HG02981 (cell line): ENCODE measurements around the gene RGS21.
A peak's percentile ranks its signal among the peaks of the same experiment; 100 is the strongest.
"Not testable (repeated sequence)": the region's sequence is repeated elsewhere in the genome, so short reads cannot be mapped to it uniquely, and the experiment has no call there.

ENCODE experiments used
- ATAC-seq: cut with Tn5 transposase; IDR thresholded peaks from one replicate; pipeline ENCODE4 v1.9.1; 2021; ENCODE audit warnings: mild to moderate bottlenecking, moderate library complexity; ENCODE audit not compliant: unreplicated experiment

Gene RGS21, protein sequence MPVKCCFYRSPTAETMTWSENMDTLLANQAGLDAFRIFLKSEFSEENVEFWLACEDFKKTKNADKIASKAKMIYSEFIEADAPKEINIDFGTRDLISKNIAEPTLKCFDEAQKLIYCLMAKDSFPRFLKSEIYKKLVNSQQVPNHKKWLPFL

DNA sequence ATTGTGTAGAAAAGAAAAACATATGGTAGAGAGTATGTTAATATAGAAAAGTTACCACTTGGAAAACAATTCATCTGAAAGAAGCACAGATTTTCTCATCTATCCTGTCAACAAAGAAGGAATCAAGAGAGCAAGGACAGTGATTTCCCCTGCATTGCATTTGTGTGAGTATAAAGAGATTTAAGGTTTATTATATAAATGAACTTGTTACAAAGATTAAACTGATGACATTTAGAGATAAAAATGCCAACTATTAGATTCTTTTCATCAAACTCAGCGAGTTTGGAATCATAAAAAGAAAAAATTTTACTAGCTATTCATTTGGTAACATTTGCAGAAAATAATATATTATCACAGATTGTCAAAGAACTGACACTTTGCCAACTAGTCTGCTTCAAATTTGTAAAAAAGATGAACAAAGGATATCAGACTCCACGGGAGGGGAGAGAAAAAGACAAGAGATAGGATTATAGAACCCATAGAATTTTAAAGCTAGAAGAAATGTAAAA, at the start of gene RGS21:
RGS21 (plus strand) TSS at position 51 of the 509 bp plus-strand sequence. CDS start 26,045 bp downstream, outside the sequence.
- no peak for ATAC-seq

- ATAC-seq: no peak
Observed at GRCh38 chr1:192268468-192269052, 48.2 kb upstream of the RGS21 start.

DNA sequence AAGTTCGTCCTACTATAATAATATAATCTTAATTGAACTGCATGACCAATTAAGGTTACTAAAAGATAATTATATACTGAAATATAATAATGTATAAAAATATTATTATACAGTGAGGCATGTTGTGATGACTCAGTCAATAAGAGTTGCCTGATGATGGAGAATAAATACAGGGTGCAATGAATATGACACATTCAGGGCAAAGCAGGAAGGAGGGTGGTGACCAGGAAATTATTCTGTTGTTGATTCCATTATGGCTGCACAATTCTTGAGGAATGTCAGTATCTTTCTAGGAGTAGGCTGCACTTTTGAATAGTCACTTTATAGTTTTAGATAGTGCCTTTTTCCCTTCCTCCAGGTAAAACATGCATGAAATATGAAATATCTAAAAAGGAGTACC, 46.4 kb upstream of the RGS21 start:
- no peak for ATAC-seq

GRCh38 chr1:192272732-192273131, 44.1 kb upstream of the RGS21 start:
- ATAC-seq: no peak

DNA sequence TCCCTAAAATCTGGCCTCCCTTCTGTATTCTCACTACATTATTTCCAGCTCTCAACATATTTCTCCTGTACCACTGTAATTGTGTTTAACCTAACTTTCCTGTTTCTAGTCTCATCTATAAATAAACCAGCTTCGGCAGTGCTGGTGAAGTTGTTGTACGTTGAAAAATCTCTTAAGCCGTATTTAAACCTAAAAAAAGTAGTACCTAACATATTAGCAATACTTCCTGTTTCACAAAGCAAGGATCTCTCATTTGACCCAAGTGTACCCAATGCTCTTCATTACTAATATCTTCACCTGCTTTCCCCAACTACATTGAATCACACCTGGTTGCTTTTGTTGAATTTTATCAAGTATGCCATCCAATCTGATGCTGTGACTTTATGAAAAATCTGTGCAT, 42.2 kb upstream of the RGS21 start:
- ATAC-seq: no peak

- ATAC-seq: no peak
Observed at GRCh38 chr1:192277635-192278034, 39.2 kb upstream of the RGS21 start.

- ATAC-seq: no peak
Observed at GRCh38 chr1:192284927-192285326, 31.9 kb upstream of the RGS21 start.

GRCh38 chr1:192303029-192303428, 13.8 kb upstream of the RGS21 start:
- ATAC-seq: no peak

- ATAC-seq: not testable (repeated sequence)
Observed at GRCh38 chr1:192308314-192308713, 8.5 kb upstream of the RGS21 start.

- no peak for ATAC-seq
Observed at GRCh38 chr1:192311281-192311680, 5.5 kb upstream of the RGS21 start.

GRCh38 chr1:192327997-192328396, 11.2 kb downstream of the RGS21 start:
- ATAC-seq: no peak

GRCh38 chr1:192342842-192343241, 26.1 kb downstream of the RGS21 start:
- ATAC-seq: no peak

- ATAC-seq: no peak
Observed at GRCh38 chr1:192343344-192343743, 26.6 kb downstream of the RGS21 start.

GRCh38 chr1:192349314-192349713, 32.5 kb downstream of the RGS21 start:
- ATAC-seq: no peak

DNA sequence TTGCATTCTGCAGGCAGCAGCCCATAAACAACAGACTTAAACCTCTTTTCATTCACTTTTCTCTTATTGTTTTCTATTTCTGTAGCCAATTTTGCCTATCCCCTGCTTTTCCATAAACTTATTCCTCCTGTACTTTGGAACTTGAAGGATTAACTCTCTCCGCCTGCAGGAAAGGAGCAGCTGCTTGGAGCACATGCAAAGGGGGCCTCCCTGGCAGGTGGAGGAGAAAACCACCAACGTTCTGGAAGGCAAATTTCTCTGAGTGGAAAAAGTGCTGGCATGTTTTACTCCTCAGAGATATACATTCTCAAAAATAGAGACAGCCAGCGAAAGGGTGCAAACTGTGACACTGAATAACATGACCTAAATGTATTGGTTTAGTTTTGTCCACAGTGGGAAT, 33.6 kb downstream of the RGS21 start:
- ATAC-seq: no peak

DNA sequence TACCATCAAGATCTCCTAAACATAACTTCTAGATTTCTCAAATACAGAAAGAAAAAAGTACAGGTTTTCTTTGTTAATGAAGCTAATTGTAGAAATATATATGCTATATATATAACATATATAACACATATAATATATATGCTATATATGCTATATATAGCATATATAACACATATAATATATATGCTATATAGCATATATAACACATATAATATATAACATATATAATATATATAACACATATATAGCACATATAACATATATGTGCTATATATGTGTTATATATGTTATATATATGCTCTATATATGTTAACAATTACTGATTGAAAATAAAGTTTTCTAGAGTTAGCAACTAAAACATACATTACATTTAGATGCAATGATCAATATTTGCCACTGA, 34.8 kb downstream of the RGS21 start:
- ATAC-seq: no peak

DNA sequence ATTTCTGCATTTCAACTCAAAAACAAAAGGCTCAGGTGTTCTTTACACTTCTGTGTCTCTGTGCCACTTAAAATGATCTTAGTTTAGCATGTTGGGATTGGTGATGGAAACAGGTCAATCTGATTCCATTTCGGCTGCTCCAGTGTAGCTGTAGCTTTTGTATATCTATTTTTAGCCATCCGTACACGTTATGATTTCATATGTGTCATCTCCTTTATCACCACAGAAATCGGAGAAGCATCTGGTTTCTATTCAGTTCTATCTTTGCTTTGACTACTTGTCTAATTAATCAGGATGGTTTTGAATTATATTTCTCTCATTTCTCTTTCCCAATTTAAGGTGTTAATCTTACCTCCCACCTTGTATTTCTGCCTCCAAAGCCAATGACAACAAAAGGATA, 41.1 kb downstream of the RGS21 start:
- no peak for ATAC-seq

DNA sequence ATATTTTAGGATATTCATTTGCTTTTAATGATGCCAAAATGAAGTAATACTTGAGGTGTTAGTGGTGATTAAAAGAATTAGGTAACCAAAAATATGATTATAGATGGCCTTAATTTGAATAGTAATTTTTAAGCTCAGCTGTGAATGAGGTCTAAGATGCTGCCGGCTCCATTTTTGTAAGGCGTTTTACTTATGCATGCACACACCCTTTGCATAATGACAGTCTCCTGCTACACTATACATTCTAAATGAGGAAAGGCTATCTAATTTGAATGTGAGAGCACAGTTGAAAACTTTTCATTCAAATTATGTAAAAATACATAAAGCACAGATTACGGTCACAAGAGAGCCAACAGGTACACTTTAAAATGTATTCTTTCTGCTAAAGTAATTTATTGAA, 41.6 kb downstream of the RGS21 start:
- ATAC-seq: no peak

DNA sequence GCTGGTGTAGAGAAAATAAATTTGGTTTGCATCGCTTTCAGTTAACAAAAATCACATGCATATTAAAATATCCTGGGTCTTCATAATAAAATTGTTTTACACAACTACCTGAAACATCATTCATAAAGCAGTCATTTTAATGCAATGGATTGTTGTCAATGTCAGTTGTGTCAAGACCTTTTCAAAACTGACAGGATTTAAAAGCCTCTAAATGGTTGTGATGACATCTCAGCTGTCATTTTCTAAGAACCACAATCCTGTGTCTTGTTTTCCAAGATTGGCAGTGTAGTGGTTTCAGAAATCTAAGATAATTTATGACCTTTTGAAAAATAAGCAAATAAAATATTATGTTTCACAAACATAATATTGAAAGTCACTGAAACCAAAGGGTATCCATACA, 42.0 kb downstream of the RGS21 start:
- ATAC-seq: no peak

- peak; percentile 52 for ATAC-seq
Observed at GRCh38 chr1:192363177-192363576, 46.4 kb downstream of the RGS21 start.

DNA sequence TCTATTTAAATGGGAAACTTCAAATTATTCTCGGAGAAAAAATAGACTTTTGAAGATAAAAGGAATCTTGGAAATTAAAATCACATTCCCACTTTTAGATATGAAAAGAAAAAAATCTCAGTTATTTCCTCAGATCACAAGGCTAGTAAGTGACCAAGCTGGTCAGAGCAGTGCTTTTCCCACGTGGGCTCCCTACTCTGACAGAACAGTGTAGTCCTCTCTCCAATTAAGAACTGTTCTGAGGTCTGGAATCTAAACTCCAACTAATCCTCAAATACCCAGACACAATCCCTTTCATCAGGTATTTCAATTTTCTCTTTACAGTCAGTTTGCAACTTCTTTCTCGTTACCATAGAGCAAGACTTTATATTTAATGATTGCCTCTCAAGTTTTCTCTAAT, 50.6 kb downstream of the RGS21 start:
- no peak for ATAC-seq

DNA sequence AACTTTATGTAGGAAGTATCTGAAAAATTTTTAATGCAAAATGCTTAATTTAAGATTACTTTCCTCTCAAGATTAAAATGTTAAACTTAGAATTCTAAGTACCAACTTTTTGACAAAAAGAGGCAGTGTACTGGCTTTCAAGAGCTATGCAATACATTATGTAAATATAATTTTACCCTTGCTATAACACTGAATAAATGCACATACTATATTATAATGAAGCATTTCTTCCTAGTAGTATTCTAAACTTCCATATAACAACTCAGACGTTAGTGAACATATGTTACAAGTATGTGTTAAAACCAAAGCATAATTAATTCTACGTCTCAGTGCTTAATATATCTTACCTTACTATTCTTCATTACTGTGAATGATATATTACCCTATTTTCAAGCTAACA, 58.5 kb downstream of the RGS21 start:
- ATAC-seq: no peak

DNA sequence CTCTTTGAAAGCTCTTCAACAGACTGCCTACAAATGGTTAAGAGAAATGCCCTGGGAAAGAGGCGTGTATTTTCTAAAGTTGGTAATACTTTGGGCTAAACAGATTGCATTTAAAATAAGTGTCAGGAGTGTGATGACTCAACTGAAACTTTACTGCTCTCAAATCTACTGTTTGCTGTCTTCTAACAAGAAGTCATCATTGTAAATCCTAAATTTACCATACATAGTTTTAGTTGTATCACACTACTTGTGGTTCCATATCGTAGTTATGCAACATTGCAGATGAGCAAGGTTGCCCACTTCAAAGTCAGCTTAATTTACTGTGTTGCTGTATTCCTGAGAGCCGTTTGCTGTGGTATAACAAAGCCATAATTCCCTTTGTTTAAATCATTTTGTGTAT, 59.6 kb downstream of the RGS21 start:
- ATAC-seq: no peak
